ENCODE data around the gene MMAB.

MMAB gene

DNA sequence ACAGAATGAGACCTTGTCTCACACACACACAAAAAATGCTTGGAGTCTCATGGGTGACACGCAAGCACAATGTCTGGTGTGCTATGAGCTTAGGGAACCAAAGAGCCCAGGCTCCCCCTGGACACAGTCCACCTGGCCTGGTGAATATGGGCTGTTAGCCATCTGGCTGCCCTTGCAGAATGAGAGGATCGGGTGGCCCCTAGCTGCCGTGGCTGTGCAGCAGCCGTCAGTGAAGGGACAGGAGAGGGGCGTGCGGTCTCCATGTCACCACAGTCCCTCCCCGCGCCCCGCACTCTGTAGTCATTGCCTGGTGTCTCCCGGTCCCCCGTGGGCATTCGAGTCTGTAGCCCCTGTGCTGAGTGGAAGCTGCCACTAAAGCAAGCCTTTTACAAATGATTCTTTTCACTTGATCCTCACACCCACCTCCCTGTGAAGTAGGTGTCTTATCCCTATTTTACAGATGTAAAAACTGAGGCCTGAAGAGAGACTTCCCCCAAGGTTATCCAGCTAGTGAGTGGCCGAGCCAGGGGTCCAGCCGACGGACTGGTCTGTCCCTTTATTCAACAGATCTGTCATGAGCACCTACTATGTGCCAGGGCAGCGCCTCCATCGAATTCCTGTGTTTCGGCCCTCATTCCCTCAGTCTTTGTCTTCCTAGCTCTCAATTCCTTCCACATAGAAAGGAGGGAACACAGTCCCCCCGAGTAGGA, 19.0 kb upstream of the MMAB start:
- DNase-seq (ENCODE audit: low read depth) = no peak
- Histone ChIP-seq H3K27me3 (replicated peaks; ENCODE audit: control insufficient read depth, insufficient read depth, low read length) (no peaks in the 10 kb centered on the region), H3K4me3 (ENCODE audit: low read length) (no peak overlapping the region), H3K4me1 (ENCODE audit: control insufficient read depth, insufficient read depth, low read length) (no peaks in the 10 kb centered on the region), H3K9me3 (ENCODE audit: control insufficient read depth, low read length) (no peaks in the 10 kb centered on the region), H3K36me3 (ENCODE audit: control insufficient read depth, insufficient read depth, low read length, severe bottlenecking) (peaks cover 67% of the 10 kb centered on the region), H3K9ac (ENCODE audit: low read length) (no peak overlapping the region)

DNA sequence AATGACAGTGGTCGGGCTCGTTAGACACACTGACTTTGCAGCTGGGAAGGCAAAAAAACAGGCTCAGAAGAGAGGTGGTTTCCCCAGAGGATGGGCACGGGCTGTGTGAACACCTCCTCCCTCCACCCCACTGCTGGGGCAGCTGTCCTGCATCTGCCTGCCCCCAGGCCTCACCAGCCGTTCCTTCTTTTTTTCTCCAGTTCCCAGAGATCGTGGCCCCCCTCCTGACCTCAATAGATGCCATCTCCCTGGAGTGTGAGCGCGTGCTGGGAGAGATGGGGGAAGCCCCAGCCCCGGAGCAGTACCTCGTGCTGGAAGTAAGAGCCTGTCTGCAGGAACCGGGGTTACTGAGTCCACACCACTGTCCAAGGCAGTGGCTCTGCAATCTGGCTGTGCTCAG, 17.7 kb upstream of the MMAB start:
- DNase-seq (ENCODE audit: low read depth) = no peak
- no peaks in the 10 kb centered on the region for H3K9me3 ChIP-seq (ENCODE audit: control insufficient read depth, low read length)
- H3K27me3 ChIP-seq (replicated peaks; ENCODE audit: control insufficient read depth, insufficient read depth, low read length) = no peaks in the 10 kb centered on the region
- H3K4me1 ChIP-seq (ENCODE audit: control insufficient read depth, insufficient read depth, low read length) = no peaks in the 10 kb centered on the region
- H3K9ac ChIP-seq (ENCODE audit: low read length) = no peak overlapping the region
- H3K36me3 ChIP-seq (ENCODE audit: control insufficient read depth, insufficient read depth, low read length, severe bottlenecking) = peaks cover 76% of the 10 kb centered on the region
- no peak overlapping the region for H3K4me3 ChIP-seq (ENCODE audit: low read length)

DNA sequence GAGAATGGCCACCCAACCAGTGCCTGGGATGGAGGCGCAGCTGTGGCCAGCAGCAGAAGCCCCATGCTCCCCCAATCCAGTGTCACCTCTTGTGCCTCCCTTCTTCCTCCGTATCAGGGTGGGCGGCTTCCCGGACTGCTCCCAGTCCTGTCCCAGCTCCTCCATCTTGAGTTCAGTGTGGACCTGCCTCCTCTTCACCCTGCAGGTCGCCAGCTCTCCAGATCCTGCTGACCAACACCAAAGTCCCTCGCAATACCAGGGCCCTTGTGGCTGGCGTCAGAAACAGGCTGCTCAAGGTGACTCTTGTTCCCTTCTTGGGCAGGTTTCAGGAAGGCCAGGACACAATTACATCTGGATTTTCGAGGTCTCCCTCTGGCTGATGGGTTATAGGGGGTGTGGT, 17.3 kb upstream of the MMAB start:
- no peaks in the 10 kb centered on the region for H3K27me3 ChIP-seq (replicated peaks; ENCODE audit: control insufficient read depth, insufficient read depth, low read length)
- H3K9ac ChIP-seq (ENCODE audit: low read length) = no peak overlapping the region
- no peaks in the 10 kb centered on the region for H3K4me1 ChIP-seq (ENCODE audit: control insufficient read depth, insufficient read depth, low read length)
- no peaks in the 10 kb centered on the region for H3K9me3 ChIP-seq (ENCODE audit: control insufficient read depth, low read length)
- DNase-seq (ENCODE audit: low read depth) = no peak
- no peak overlapping the region for H3K4me3 ChIP-seq (ENCODE audit: low read length)
- H3K36me3 ChIP-seq (ENCODE audit: control insufficient read depth, insufficient read depth, low read length, severe bottlenecking) = peaks cover 75% of the 10 kb centered on the region

DNA sequence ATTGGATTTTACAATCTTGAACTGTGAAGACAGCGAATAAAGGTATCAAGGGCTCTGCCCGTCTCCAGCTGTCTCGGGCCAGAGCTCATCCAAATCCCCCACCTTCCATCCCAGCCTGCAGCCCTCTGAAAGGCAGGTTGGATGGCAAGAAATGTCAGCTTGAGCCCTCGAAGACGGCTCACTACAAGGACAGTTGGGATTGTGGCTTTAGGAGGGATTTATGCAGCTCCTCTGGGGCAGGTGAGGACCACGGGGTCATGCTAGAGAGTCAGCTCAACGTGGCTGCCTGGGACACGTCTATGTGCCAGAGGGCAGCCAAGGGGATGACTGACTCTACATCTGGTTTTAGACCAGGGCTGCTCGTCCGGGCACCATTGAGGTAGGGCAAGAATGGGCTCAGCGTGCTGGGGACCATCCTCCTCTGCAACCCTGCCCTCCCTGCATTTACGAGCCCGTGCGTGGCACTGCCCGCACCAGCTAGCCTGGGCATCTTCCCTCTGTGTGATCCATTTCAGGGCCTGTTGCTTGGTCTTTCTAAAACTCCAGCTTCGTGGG, 16.5 kb upstream of the MMAB start:
- H3K27me3 ChIP-seq (replicated peaks; ENCODE audit: control insufficient read depth, insufficient read depth, low read length) = no peaks in the 10 kb centered on the region
- peaks cover 69% of the 10 kb centered on the region for H3K36me3 ChIP-seq (ENCODE audit: control insufficient read depth, insufficient read depth, low read length, severe bottlenecking)
- H3K4me1 ChIP-seq (ENCODE audit: control insufficient read depth, insufficient read depth, low read length) = no peaks in the 10 kb centered on the region
- no peaks in the 10 kb centered on the region for H3K9me3 ChIP-seq (ENCODE audit: control insufficient read depth, low read length)
- no peak overlapping the region for H3K4me3 ChIP-seq (ENCODE audit: low read length)
- H3K9ac ChIP-seq (ENCODE audit: low read length) = no peak overlapping the region
- DNase-seq (ENCODE audit: low read depth) = no peak

DNA sequence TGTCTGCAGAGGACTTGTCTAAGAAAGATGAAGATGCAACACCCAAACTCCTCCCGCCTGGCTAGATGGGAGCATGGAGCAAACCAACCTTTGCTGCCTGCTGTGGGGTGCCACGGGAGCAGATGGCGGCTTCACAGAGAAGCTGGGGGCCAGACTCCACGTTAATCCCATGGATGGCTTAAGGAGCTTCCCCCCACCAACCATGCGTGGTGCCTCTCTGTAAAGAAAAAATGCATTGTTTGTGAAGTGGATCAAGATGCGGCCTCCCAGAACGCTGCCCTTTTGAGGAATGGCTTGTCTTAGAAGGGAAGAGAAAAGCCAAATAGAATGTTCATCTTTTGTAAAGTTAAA, 15.9 kb upstream of the MMAB start:
- Histone ChIP-seq H3K4me3 (ENCODE audit: low read length) (no peak overlapping the region), H3K36me3 (ENCODE audit: control insufficient read depth, insufficient read depth, low read length, severe bottlenecking) (peaks cover 69% of the 10 kb centered on the region), H3K27me3 (replicated peaks; ENCODE audit: control insufficient read depth, insufficient read depth, low read length) (no peaks in the 10 kb centered on the region), H3K9ac (ENCODE audit: low read length) (no peak overlapping the region), H3K9me3 (ENCODE audit: control insufficient read depth, low read length) (no peaks in the 10 kb centered on the region), H3K4me1 (ENCODE audit: control insufficient read depth, insufficient read depth, low read length) (no peaks in the 10 kb centered on the region)
- DNase-seq (ENCODE audit: low read depth) = no peak

DNA sequence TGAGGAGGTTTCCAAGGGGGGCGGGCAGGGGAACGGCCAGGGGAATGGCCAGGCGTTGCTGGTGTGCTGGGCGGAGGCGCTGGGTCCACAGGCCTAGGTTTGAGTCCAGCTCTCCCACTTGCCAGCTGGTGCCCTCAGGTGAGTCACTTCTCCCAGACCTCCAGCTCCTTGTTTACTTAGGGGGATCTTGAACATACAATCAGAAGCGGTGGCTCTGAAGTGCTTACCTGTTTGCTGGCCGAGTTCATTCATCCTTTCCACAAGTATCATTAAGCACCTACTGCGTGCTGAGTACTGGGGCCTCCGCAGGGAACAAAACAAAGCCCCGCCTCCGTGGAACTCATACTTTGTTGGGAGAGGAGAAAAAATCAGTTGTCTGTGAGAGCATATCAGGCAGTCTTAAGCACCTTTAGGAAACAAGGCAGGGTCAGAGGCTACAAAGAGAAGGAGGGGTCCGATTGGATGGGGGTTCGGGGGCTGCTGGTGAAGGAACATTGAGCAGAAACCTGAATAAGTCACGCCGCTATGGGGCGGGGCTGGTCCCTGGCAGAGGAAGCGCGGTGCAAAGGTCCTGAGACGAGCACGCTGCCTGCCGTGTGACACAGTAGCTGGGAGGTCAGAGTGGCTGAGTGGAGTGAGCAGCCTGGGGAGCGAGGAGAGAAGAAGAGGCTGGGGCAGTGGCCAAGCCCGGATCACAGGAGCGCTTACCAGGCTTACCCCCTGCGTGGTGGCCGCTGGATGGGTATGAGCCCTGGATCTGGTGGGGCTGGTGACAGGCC, 15.3 kb upstream of the MMAB start:
- H3K4me1 ChIP-seq (ENCODE audit: control insufficient read depth, insufficient read depth, low read length) = no peaks in the 10 kb centered on the region
- H3K27me3 ChIP-seq (replicated peaks; ENCODE audit: control insufficient read depth, insufficient read depth, low read length) = no peaks in the 10 kb centered on the region
- H3K36me3 ChIP-seq (ENCODE audit: control insufficient read depth, insufficient read depth, low read length, severe bottlenecking) = peaks cover 71% of the 10 kb centered on the region
- DNase-seq (ENCODE audit: low read depth) = no peak
- H3K9ac ChIP-seq (ENCODE audit: low read length) = no peak overlapping the region
- no peak overlapping the region for H3K4me3 ChIP-seq (ENCODE audit: low read length)
- H3K9me3 ChIP-seq (ENCODE audit: control insufficient read depth, low read length) = no peaks in the 10 kb centered on the region

DNA sequence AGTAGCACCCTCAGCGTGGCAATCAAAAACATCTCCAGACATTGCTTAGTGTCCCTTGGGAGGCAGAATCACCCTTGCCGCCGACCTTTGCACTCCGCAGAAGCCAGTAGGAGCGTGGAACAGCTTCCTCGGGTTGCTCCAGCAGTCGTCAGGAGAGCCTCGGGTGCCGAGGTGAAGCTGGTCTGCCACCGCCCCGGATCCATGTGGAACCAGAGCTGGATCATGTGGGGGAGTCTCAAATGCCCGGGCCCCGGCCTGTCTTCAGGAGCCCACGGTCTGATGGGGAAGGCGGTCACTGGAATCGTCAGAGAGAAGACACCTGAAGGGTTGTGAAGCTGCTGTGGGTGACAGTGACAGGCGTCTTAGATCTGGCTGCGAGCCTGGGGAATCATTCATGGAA, 14.6 kb upstream of the MMAB start:
- no peak overlapping the region for H3K9ac ChIP-seq (ENCODE audit: low read length)
- no peaks in the 10 kb centered on the region for H3K27me3 ChIP-seq (replicated peaks; ENCODE audit: control insufficient read depth, insufficient read depth, low read length)
- no peak for DNase-seq (ENCODE audit: low read depth)
- peaks cover 70% of the 10 kb centered on the region for H3K36me3 ChIP-seq (ENCODE audit: control insufficient read depth, insufficient read depth, low read length, severe bottlenecking)
- no peaks in the 10 kb centered on the region for H3K9me3 ChIP-seq (ENCODE audit: control insufficient read depth, low read length)
- no peak overlapping the region for H3K4me3 ChIP-seq (ENCODE audit: low read length)
- no peaks in the 10 kb centered on the region for H3K4me1 ChIP-seq (ENCODE audit: control insufficient read depth, insufficient read depth, low read length)

DNA sequence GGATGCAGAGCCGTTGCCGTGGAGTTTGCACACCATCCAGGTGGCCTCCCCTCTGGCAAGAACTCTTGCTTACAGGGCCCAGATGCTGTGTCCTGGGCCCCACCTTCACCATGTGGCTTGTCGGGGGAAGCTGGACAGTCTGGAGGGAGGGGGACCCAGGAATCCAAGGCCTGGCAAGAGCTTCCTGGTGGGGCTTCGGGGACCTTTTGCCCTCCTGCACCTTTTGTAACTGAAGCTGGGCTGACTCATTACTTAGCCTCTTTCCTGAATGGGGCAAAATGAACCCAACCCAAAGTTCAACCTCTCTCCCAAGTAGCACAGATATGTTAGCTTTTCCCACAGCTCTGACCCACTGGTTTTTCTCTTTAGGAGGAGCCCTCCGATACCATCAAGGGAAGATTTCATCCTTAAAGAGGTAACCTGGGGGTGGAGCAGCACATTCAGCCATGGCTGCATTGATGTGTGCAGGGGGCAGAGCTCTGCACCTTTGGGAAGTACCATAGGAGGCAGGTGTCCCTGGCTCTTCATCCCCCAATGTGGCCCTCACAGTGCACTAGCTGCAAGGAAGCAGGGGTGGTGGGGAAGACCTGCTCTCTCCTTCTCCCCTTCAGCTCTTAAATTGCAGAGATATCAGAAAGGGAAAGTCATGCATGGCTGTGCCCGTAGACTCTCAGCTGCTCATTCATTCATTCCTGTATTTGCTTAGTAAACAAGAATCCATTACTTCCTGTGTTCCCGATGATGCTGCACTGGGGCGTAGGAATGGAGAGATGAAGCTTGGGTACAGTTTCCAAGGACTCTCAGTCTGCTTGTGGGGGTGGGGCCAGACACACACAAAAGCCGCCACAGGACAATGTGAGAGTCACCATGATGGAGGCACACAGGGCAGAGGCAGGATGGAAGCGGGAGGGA, 13.3 kb upstream of the MMAB start:
- H3K4me1 ChIP-seq (ENCODE audit: control insufficient read depth, insufficient read depth, low read length) = no peaks in the 10 kb centered on the region
- no peaks in the 10 kb centered on the region for H3K9me3 ChIP-seq (ENCODE audit: control insufficient read depth, low read length)
- H3K9ac ChIP-seq (ENCODE audit: low read length) = no peak overlapping the region
- H3K27me3 ChIP-seq (replicated peaks; ENCODE audit: control insufficient read depth, insufficient read depth, low read length) = no peaks in the 10 kb centered on the region
- no peak overlapping the region for H3K4me3 ChIP-seq (ENCODE audit: low read length)
- DNase-seq (ENCODE audit: low read depth) = no peak
- H3K36me3 ChIP-seq (ENCODE audit: control insufficient read depth, insufficient read depth, low read length, severe bottlenecking) = peaks cover 64% of the 10 kb centered on the region

DNA sequence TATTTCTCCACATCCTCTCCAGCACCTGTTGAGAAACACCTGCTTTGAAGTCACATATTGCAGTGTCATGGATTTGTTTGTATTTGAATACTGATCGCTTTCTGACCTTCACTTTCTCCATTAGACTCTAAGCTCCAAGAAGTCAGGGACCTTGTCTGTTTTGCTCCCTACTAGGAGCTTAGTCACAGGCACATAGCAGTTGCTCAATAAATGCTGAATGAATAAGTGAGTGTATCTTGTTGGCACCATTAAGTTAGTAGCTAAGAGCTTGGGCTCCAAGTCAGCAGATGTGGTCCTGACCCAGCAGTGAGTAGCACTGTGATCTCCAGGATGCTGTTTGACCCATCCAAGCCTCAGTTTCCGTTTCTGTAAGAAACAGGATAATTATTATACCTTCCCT, 10.4 kb upstream of the MMAB start:
- Histone ChIP-seq H3K36me3 (ENCODE audit: control insufficient read depth, insufficient read depth, low read length, severe bottlenecking) (peaks cover 77% of the 10 kb centered on the region), H3K4me1 (ENCODE audit: control insufficient read depth, insufficient read depth, low read length) (no peaks in the 10 kb centered on the region), H3K9me3 (ENCODE audit: control insufficient read depth, low read length) (no peaks in the 10 kb centered on the region), H3K4me3 (ENCODE audit: low read length) (no peak overlapping the region), H3K27me3 (replicated peaks; ENCODE audit: control insufficient read depth, insufficient read depth, low read length) (no peaks in the 10 kb centered on the region), H3K9ac (ENCODE audit: low read length) (no peak overlapping the region)
- DNase-seq (ENCODE audit: low read depth) = no peak

DNA sequence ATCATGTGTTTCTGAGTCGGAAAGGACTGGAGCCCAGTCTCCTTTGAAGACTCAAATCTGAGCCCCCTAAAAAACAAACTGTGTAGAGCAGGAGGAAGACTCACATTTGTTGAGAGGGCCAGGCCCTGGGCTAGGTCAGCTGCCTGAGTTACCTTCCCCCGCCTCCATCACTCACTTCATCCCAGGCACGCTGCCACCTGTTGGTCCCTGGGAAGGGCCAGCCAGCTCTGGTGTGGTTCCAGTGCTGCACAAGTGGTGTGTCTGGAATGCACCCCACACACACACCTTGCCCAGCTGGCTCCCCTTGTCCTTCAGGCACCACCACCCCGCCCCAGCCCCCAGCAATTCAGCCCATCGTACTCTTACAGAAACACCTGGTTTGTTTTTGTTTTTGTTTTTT, 9.3 kb upstream of the MMAB start:
- Histone ChIP-seq H3K36me3 (ENCODE audit: control insufficient read depth, insufficient read depth, low read length, severe bottlenecking) (peaks cover 77% of the 10 kb centered on the region), H3K9me3 (ENCODE audit: control insufficient read depth, low read length) (no peaks in the 10 kb centered on the region), H3K4me1 (ENCODE audit: control insufficient read depth, insufficient read depth, low read length) (no peaks in the 10 kb centered on the region), H3K27me3 (replicated peaks; ENCODE audit: control insufficient read depth, insufficient read depth, low read length) (no peaks in the 10 kb centered on the region), H3K9ac (ENCODE audit: low read length) (no peak overlapping the region), H3K4me3 (ENCODE audit: low read length) (no peak overlapping the region)
- no peak for DNase-seq (ENCODE audit: low read depth)

DNA sequence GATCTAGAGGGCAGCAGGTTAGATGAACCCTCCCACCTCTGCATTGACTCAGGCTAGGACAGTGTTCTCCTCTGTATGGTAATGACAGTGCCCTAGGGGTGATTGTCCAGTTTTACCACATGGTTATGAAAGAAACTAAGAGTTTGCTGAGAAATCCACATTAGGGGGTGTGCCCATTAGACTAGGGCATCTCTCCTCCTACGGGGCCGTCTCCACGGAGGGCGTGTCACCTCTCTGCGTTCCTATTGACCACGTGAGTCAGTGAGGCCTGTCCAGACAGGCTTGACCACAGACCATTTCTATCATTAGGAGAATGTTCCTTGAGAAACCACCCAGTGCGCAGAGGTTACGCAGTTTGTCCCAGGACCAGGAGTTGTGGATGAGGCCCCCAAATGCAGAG, 8.6 kb upstream of the MMAB start:
- DNase-seq (ENCODE audit: low read depth) = peak; percentile 2
- Histone ChIP-seq H3K4me1 (ENCODE audit: control insufficient read depth, insufficient read depth, low read length) (no peaks in the 10 kb centered on the region), H3K4me3 (ENCODE audit: low read length) (no peak overlapping the region), H3K9me3 (ENCODE audit: control insufficient read depth, low read length) (no peaks in the 10 kb centered on the region), H3K27me3 (replicated peaks; ENCODE audit: control insufficient read depth, insufficient read depth, low read length) (no peaks in the 10 kb centered on the region), H3K36me3 (ENCODE audit: control insufficient read depth, insufficient read depth, low read length, severe bottlenecking) (peaks cover 77% of the 10 kb centered on the region), H3K9ac (ENCODE audit: low read length) (no peak overlapping the region)
